Progenitor cell of endocrine pancreas (in vitro differentiated cells): ENCODE data around the gene RALGAPA1. TPM values are rescaled to one million over a fixed set of nuclear protein-coding genes. Genes with fewer than 3 reads are reported as not detected.

Experiments
- DNase-seq: peaks from one replicate; pipeline ENCODE4 v3.0.0; 2021; ENCODE audit warnings: low spot score; ENCODE audit not compliant: unreplicated experiment
- H3K27ac Mint-ChIP-seq: 2 replicates; pipeline ENCODE4 v1.8.0; 2021; ENCODE audit warnings: mild to moderate bottlenecking, moderate library complexity, mixed read lengths
- H3K27me3 Mint-ChIP-seq: 2 replicates; pipeline ENCODE4 v1.8.0; 2021; ENCODE audit warnings: mixed read lengths
- H3K36me3 Mint-ChIP-seq: 2 replicates; pipeline ENCODE4 v1.8.0; 2022; ENCODE audit warnings: mixed read lengths; ENCODE audit not compliant: insufficient read depth
- H3K4me1 Mint-ChIP-seq: 2 replicates; pipeline ENCODE4 v1.8.0; 2021; ENCODE audit warnings: low read depth, mixed read lengths
- H3K4me3 Mint-ChIP-seq: 2 replicates; pipeline ENCODE4 v1.8.0; 2021; ENCODE audit warnings: low read depth, mild to moderate bottlenecking, moderate library complexity, mixed read lengths
- H3K9me3 Mint-ChIP-seq: 2 replicates; pipeline ENCODE4 v1.8.0; 2021; ENCODE audit warnings: low read depth, mixed read lengths
- CTCF ChIP-seq: fragments of 200-600 bp; sonication (generic); IDR thresholded peaks from one replicate; pipeline ENCODE4 v1.5.0; 2021; ENCODE audit warnings: antibody characterized with exemption, mild to moderate bottlenecking; ENCODE audit not compliant: unreplicated experiment
- total RNA-seq: library from RNA; stranded (reverse); gene quantifications from 2 replicates; pipeline ENCODE4 v1.2.1, GENCODE V29; 2021

RALGAPA1 gene
- total RNA-seq, 1 donor from 2014 or later: 58.7 TPM

- H3K9me3 Mint-ChIP-seq: no peaks in the 10 kb centered on the region
- no peaks in the 10 kb centered on the region for H3K27me3 Mint-ChIP-seq
- TF ChIP-seq CTCF: no peak
- no peak for DNase-seq
- no peak overlapping the region for H3K27ac Mint-ChIP-seq
- no peaks in the 10 kb centered on the region for H3K4me1 Mint-ChIP-seq
- no peak overlapping the region for H3K4me3 Mint-ChIP-seq
- H3K36me3 Mint-ChIP-seq: peaks cover 4% of the 10 kb centered on the region
Measured at GRCh38 chr14:35682802-35683201, 126.3 kb downstream of the RALGAPA1 start.

- Mint-ChIP-seq H3K9me3 (no peaks in the 10 kb centered on the region), H3K4me3 (no peak overlapping the region)
Measured at GRCh38 chr14:35678403-35679028, 130.6 kb downstream of the RALGAPA1 start.

GRCh38 chr14:35669782-35670181 is 139.3 kb downstream of the RALGAPA1 start:
- no peak for TF ChIP-seq CTCF
- H3K4me3 Mint-ChIP-seq: no peak overlapping the region
- no peak for DNase-seq
- H3K9me3 Mint-ChIP-seq: no peaks in the 10 kb centered on the region
- peak overlapping the region; percentile 41 for H3K27ac Mint-ChIP-seq
- peaks cover 14% of the 10 kb centered on the region for H3K36me3 Mint-ChIP-seq
- H3K27me3 Mint-ChIP-seq: no peaks in the 10 kb centered on the region
- H3K4me1 Mint-ChIP-seq: no peaks in the 10 kb centered on the region

More at GRCh38 chr14:35678403-35679028, 130.6 kb downstream of the RALGAPA1 start:
- no peak for TF ChIP-seq CTCF
- no peaks in the 10 kb centered on the region for H3K27me3 Mint-ChIP-seq
- no peak overlapping the region for H3K27ac Mint-ChIP-seq
- no peaks in the 10 kb centered on the region for H3K4me1 Mint-ChIP-seq
- DNase-seq: no peak
- H3K36me3 Mint-ChIP-seq: peaks cover 16% of the 10 kb centered on the region

GRCh38 chr14:35666429-35667043 is 142.6 kb downstream of the RALGAPA1 start:
- Mint-ChIP-seq H3K9me3 (no peaks in the 10 kb centered on the region), H3K4me3 (no peak overlapping the region), H3K36me3 (peaks cover 14% of the 10 kb centered on the region), H3K27me3 (no peaks in the 10 kb centered on the region), H3K4me1 (no peaks in the 10 kb centered on the region), H3K27ac (no peak overlapping the region)
- TF ChIP-seq CTCF: no peak
- DNase-seq: no peak

GRCh38 chr14:35661875-35662274 is 147.2 kb downstream of the RALGAPA1 start:
- H3K4me3 Mint-ChIP-seq: no peak overlapping the region
- TF ChIP-seq CTCF: no peak
- peaks cover 8% of the 10 kb centered on the region for H3K36me3 Mint-ChIP-seq
- no peak for DNase-seq
- no peaks in the 10 kb centered on the region for H3K4me1 Mint-ChIP-seq
- no peaks in the 10 kb centered on the region for H3K9me3 Mint-ChIP-seq
- H3K27ac Mint-ChIP-seq: no peak overlapping the region
- H3K27me3 Mint-ChIP-seq: no peaks in the 10 kb centered on the region
